ENCODE data around the gene PSMC2. TPM values are rescaled to one million over a fixed set of nuclear protein-coding genes. Genes with fewer than 3 reads are reported as not detected.

PSMC2 gene
- total RNA-seq, 1 experiment from 2014 or later = 237 TPM

GRCh38 chr7:103380395-103381191 lies 33.1 kb downstream of the PSMC2 start:
- H4K20me1 ChIP-seq (ENCODE audit: low read length) = no peaks in the 10 kb centered on the region
- ATAC-seq = no peak
- no peaks in the 10 kb centered on the region for H3K4me1 ChIP-seq (ENCODE audit: insufficient read depth, low read length)
- H3K27ac ChIP-seq (ENCODE audit: low read length) = no peak overlapping the region
- no peaks in the 10 kb centered on the region for H3K9me2 ChIP-seq (replicated peaks; ENCODE audit: low read length)
- no peaks in the 10 kb centered on the region for H3K9me3 ChIP-seq (ENCODE audit: low read length)
- no peaks in the 10 kb centered on the region for H3K36me3 ChIP-seq (ENCODE audit: low read depth, low read length)
- ChIA-PET CTCF (no interaction called here), POLR2A (ENCODE audit: unreplicated experiment) (no interaction called here)
- no peaks in the 10 kb centered on the region for H3K79me2 ChIP-seq (ENCODE audit: low read length)
- no peak overlapping the region for H2AFZ ChIP-seq (ENCODE audit: low read length)
- TF ChIP-seq EZH2 (IDR thresholded peaks at IDR 0.05; ENCODE audit: low read length, unreplicated experiment) (no peak), CTCF (conservative IDR thresholded peaks at IDR 0.05; ENCODE audit: low read depth, low read length) (no peak), EZH2phosphoT487 (IDR thresholded peaks at IDR 0.05; ENCODE audit: borderline replicate concordance, low read length) (no peak)
- intact Hi-C loops (cut with micrococcal nuclease) = no loop called here
- no peak overlapping the region for H3K9ac ChIP-seq (ENCODE audit: low read length)
- no peak for DNase-seq
- no peaks in the 10 kb centered on the region for H3F3A ChIP-seq (ENCODE audit: low read length, unreplicated experiment)
- H3K27me3 ChIP-seq (ENCODE audit: low read length) = no peaks in the 10 kb centered on the region
- no peak overlapping the region for H3K4me2 ChIP-seq (ENCODE audit: low read length)
- BruUV-seq (replicated peaks) = no TSS peak
- no peak overlapping the region for H3K4me3 ChIP-seq (ENCODE audit: low read length)

DNA sequence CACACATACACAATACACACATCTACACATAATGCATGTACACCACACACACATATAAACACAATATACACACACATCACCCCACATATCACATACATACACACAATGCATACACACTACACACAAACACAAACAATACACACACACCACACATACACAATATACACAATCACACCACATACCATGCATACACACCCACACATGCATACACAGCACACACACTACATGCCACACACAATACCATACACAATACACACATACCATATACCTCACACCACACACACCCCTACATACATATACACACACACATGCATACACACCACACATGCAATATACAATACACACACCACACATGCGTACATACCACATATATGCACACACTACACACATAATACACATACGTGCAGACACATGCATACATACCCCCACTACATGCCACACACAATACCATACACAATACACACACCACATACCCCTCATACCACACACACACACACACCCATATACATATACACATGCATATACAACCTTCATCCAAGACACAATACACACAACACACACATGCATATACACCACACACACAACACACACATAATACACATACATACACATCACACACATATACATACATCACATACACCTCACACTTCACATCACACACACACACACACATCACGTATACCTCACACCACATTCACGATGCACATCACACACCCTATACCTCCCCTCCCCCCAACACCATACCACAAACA lies 34.0 kb downstream of the PSMC2 start:
- Histone ChIP-seq H2AFZ (ENCODE audit: low read length) (no peak overlapping the region), H3K79me2 (ENCODE audit: low read length) (no peaks in the 10 kb centered on the region), H3K4me3 (ENCODE audit: low read length) (no peak overlapping the region), H3K4me2 (ENCODE audit: low read length) (no peak overlapping the region), H3K9ac (ENCODE audit: low read length) (no peak overlapping the region), H3K4me1 (ENCODE audit: insufficient read depth, low read length) (no peaks in the 10 kb centered on the region), H3K9me3 (ENCODE audit: low read length) (no peaks in the 10 kb centered on the region), H3K27me3 (ENCODE audit: low read length) (no peaks in the 10 kb centered on the region), H3K36me3 (ENCODE audit: low read depth, low read length) (no peaks in the 10 kb centered on the region), H4K20me1 (ENCODE audit: low read length) (no peaks in the 10 kb centered on the region), H3F3A (ENCODE audit: low read length, unreplicated experiment) (no peaks in the 10 kb centered on the region), H3K9me2 (replicated peaks; ENCODE audit: low read length) (no peaks in the 10 kb centered on the region), H3K27ac (ENCODE audit: low read length) (no peak overlapping the region)
- TF ChIP-seq CTCF (conservative IDR thresholded peaks at IDR 0.05; ENCODE audit: low read depth, low read length) = no peak
- TF ChIP-seq EZH2 (IDR thresholded peaks at IDR 0.05; ENCODE audit: low read length, unreplicated experiment) = no peak
- TF ChIP-seq EZH2phosphoT487 (IDR thresholded peaks at IDR 0.05; ENCODE audit: borderline replicate concordance, low read length) = no peak
- ChIA-PET CTCF (no interaction called here), POLR2A (ENCODE audit: unreplicated experiment) (no interaction called here)
- intact Hi-C loops (cut with micrococcal nuclease) = no loop called here
- BruUV-seq (replicated peaks) = no TSS peak
- DNase-seq (no peak), ATAC-seq (no peak)

DNA sequence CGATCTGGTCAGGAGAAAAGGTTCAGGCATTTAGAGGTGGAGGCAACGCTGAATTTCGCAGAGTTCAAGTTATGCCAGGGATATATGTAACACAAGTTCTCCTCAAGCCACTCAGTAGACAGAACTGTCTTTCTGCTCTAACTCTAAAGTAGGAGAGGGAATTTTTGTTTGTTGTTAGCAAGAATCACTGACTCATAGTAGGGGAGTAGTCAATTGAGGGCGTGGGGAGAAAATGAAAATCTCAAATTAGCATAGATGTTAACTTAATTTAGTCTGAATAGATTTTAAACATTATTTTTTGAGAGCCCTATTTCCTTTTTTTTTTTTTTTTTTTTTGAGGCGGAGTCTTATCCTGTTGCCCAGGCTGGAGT lies 34.6 kb downstream of the PSMC2 start:
- Histone ChIP-seq H3K9me3 (ENCODE audit: low read length) (no peaks in the 10 kb centered on the region), H3K4me1 (ENCODE audit: insufficient read depth, low read length) (no peaks in the 10 kb centered on the region), H3K27me3 (ENCODE audit: low read length) (no peaks in the 10 kb centered on the region), H3K36me3 (ENCODE audit: low read depth, low read length) (no peaks in the 10 kb centered on the region), H2AFZ (ENCODE audit: low read length) (no peak overlapping the region), H3K9ac (ENCODE audit: low read length) (no peak overlapping the region), H3K79me2 (ENCODE audit: low read length) (no peaks in the 10 kb centered on the region), H3K4me2 (ENCODE audit: low read length) (no peak overlapping the region), H3F3A (ENCODE audit: low read length, unreplicated experiment) (no peaks in the 10 kb centered on the region), H3K9me2 (replicated peaks; ENCODE audit: low read length) (no peaks in the 10 kb centered on the region), H3K4me3 (ENCODE audit: low read length) (no peak overlapping the region), H4K20me1 (ENCODE audit: low read length) (no peaks in the 10 kb centered on the region), H3K27ac (ENCODE audit: low read length) (no peak overlapping the region)
- ATAC-seq (peak; percentile 37; the same call in 1 of the 2 replicates), DNase-seq (no peak)
- CTCF ChIA-PET = no interaction called here
- no TSS peak for BruUV-seq (replicated peaks)
- intact Hi-C loops (cut with micrococcal nuclease) = no loop called here
- POLR2A ChIA-PET (ENCODE audit: unreplicated experiment) = no interaction called here
- TF ChIP-seq EZH2phosphoT487 (IDR thresholded peaks at IDR 0.05; ENCODE audit: borderline replicate concordance, low read length) (no peak), EZH2 (IDR thresholded peaks at IDR 0.05; ENCODE audit: low read length, unreplicated experiment) (no peak), CTCF (conservative IDR thresholded peaks at IDR 0.05; ENCODE audit: low read depth, low read length) (no peak)
